ENCODE data around the gene TIRAP. TPM values are rescaled to one million over a fixed set of nuclear protein-coding genes. Genes with fewer than 3 reads are reported as not detected.

Gene TIRAP
- total and polyA plus RNA-seq, 9 of the 15 experiments (the other 6 are each of a cell fraction or from before 2014, with no cell fraction given): 0.60 to 8.7 (median 3.7) TPM

GRCh38 chr11:126282736-126283591, at the start of gene TIRAP (continued):
- TF ChIP-seq ZBTB40 (IDR thresholded peaks at IDR 0.05) (0 out of 2 replicates have a peak, but pooled peaks have one; percentile 27), ZBTB40 (CRISPR knock-in tag; IDR thresholded peaks at IDR 0.05) (no peak), ZFX (CRISPR knock-in tag; IDR thresholded peaks at IDR 0.05) (peak; percentile 87), ZBTB8A (IDR thresholded peaks at IDR 0.05; ENCODE audit: partially characterized antibody) (no peak), ETV5 (CRISPR knock-in tag; IDR thresholded peaks at IDR 0.05; ENCODE audit: low read depth) (0 out of 2 replicates have a peak, but pooled peaks have one; percentile 61), MLLT1 (IDR thresholded peaks at IDR 0.05) (no peak), E2F3 (CRISPR knock-in tag; IDR thresholded peaks at IDR 0.05) (no peak), ZNF740 (CRISPR knock-in tag; IDR thresholded peaks at IDR 0.05) (no peak), ZNF740 (tag; IDR thresholded peaks at IDR 0.05) (peak in 1 of 2 experiments; percentile 63; a peak in 1 of 4 replicates), NR1H2 (CRISPR knock-in tag; IDR thresholded peaks at IDR 0.05) (no peak), ETS1 (conservative IDR thresholded peaks at IDR 0.05; ENCODE audit: control insufficient read depth, low read depth, low read length) (peak; percentile 71; the same call in 1 of the 2 replicates), IRF9 (tag; IDR thresholded peaks at IDR 0.05) (no peak)

Measured in K562 (cell line).